Activated CD4-positive, alpha-beta T cell treated with anti-CD3 and anti-CD28 coated beads for 1 hour (primary cell): ENCODE measurements around the gene RAD51.

ENCODE experiments used
- DNase-seq: peaks from one replicate; pipeline ENCODE4 v3.0.0-alpha.2; 2020

The RAD51 gene

DNA sequence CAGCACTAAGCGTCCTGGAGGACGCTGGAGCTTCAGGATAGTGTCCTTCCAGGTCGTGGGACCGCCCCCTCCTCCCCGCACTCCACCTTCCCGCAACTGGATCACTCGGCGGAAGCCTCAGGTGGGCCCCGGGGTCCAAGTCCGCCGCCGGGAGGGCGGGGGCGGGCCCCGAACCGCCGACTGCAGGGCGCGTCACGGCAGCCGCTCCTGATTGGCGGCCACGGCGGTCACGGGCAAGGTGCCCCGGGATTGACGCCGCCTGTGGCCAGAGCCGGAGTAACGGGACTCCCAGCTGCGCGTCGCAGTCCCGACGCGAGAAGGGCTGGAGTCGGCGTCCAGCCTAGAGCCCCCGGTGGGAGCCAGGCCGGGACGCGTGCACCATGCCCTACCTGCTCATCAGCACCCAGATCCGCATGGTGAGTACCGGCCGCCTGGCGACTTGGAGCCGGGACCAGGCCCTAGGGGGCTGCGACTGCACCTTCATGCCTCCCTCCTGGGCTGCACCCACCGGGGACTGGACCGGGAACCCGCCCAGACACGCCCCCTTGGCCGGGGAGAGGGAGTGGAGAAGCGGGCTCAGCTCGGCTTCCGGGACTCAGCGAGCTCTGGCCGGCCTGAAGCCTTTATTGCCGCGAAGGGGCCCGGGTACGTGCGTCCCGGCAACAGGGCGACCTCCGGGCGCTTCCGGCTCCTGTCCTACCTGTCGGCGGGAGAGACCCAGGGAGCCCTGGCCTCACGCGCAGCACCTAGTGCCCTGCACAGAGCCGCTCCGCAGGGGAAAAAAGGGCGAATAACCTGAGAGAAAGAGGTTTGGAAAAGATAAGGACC, 69.0 kb downstream of the RAD51 start, which contains the start of gene GCHFR:
Gene GCHFR, plus strand, starts transcription at position 268 of the 828 bp plus-strand sequence. Its CDS starts 113 bp downstream, at position 381.
- peak; percentile 42 for DNase-seq

DNA sequence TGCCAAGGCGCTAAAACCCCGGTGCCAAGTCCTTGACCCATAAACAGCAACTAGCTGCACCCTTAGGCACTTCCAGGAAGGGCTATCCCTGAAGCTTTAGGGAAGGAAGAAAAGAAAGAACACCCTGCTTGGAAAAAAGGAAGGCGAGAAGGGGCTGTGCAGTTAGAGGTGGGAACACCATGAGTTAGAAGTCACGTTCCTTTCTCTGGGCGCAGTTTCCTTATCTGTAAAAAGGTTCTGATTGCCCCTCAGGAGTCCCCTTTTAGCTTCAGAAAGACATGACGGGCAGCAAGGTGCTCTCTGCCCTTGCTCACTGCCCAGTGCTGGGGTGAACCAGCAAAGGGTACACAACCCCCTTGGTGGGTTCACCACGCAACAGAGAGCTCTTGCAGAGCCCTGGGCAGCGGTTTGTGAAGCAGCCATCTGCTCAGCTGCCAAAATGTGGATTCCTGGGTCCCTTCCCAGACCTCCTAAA, 69.7 kb downstream of the RAD51 start:
- DNase-seq, result no peak

DNA sequence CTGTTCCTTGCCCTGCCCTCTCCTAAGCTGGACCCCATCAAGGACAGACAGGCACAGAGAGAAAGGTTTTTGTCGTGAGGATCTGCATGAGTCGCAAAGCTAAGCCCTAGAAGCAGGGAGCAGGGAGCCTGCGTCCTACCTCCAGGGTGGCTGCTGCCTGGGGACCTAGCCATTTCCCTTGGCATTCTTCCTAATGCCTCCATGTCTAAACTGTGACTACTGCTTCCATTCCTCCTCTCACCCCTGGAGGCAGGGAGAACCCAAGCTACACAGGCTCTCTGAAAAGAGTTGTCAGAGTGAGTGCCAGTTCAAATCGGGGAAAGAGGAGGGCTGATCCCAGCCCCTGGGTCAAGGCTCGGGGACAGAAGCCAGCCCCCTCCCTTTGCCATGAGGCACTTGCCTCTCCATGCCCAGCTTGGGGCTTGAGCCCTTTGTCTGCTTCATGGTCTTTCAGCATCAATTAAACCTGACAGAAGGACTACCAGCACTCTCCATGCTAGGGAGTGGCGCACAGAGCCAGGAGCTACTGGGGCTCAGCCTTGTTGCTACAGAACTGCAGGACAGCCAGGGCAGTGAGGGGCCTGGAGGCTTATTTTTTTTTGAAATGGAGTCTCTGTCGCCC, 71.3 kb downstream of the RAD51 start:
- DNase-seq, result no peak

DNA sequence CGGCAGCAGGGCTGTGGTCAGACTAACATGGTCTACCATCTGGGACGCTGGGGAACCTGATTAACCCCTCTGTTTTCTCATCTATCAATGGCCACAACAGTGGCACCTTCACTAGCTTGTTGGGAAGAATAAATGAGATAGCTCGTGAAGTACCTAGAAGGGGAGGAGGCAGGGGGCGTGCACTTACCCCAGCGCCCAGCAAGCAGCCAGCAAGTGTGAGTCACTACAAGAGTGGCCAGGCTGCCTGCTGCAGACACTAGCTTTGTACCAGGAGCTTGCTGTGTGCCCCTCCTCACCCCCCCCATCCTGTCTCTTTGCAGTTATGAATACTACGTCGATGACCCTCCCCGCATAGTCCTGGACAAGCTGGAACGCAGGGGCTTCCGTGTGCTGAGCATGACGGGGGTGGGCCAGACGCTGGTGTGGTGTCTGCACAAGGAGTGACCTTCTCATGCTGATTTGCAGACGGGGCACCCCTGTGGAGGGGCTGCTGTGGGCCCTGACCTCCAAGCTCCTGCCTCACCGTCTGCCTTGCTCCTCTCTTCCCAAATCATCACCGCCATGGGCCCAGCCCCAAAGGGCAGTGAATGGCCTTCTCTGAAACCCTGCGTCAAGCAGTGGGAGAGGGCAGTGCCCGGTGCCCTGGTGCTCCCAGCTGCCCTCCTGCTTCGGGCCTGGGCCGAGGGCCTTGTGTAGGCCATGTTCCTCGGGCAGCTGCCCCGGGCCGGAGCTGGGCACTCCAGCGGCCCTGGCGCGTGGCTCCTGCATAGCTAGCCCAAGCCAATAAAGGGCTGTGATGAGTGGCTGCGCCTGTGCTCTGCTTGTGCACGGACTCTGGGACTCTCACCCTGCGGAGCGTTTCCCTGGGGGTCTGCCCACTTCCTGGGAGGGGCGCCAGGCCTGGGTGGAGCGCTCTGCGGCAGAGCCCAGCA, 72.2 kb downstream of the RAD51 start:
- no peak for DNase-seq

DNA sequence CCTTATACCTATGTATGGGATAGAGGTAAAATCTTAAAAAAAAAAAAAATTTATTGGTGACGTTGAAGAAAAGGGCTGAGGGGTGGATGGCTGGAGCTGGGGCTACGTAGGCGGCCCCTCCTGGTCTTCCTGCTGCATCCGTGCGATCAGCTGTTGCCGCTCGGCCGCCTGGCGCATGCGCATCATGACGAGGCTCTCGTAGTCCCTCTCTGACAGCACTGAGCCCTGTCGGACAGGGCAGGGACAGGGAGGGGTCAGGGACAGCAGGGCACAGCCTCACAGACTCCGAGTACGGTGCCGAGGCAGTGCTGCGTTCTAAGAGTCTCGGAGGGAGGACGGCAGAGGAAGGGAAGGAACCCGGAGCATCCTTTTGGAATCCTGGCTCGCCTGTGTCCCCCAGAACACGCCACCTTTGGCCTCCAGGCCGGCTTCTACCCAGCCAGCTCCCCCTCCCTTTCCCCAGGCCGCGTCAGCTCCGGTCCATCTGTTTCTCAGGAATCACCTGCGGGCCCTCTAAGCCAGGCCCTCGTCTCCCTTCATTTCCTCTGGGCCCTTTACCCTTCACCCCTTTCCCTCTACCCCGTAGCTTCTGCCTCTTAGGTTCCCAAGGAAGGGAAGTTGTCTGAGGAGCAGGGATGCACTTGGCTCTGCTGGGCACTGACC, 73.0 kb downstream of the RAD51 start:
- no peak for DNase-seq

DNA sequence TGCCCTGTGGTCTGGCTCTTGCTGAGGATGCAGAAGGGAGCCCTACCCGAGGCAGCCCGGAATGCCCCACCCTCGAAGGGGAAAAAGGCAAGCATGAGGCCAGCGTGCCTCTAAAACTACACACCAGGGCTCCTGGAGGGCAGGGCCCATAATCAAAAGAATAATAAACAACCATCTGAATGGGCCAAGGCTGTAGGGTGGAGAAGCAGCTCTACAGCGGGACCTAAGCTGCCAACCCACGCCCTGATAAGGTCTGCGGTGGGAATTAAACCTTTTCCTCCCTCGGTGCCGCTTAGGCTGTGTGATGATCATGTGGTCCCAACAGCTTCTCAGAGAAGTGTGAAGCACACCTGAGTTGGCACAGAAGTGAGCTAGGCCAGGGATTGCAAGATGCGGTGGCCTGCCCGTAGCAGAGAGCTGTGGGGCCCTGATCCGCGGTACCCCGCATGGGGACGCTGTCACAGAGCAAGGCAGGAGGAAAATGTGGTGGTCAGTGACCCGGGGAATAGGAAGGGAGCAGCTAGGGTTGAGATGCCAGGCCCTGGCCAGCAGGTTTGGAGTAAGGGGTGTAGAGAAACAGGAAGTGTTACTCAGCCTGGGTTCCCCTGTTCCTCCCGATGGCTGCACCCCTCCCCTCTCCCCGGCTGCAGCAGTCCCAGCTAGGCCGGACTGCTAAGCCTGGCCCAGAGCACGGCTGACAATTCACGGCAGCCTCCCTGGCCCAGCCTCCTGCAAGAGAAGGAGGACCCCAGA, 73.7 kb downstream of the RAD51 start:
- DNase-seq, result no peak

DNA sequence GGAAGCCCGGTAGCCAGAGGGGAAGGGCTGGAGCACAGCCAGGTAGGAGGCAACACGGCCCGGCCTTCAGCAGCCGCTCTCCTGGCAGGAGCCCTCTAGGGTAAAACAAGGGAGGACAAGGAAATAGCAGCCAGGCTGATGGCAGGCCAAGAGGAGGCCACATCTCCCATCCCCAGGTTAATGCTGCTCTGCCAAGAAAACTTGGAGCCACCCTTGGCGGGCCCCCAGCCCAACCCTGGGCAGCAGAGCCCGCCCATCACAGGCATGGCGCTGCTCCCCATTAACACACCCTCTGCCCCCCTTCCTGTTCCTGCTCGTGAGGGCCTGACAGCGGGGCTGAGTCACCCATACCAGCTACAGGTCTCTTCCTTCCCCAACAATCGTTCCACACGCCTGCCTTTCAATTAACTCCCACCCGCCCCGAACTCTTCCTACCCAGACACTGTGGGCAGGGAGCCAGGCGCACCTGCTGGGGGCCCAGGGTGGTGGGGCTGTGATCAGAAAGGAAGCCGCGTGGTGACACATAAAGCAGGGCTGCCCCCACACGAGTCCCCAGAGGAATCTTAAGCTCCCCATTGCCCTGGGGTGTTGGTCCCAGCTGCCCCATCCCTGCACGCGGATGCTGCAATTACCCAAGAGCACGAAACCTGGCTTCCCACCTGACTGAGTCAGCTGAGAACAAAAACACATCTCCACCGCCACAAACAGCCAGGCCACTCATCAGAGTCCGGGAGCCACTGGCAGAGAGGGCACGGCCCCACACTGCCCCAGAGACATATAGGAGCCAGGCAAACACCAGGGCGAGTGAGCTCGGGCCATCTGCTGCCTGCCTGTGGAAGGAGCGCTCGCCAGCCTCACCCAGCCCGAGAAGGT, 74.5 kb downstream of the RAD51 start, which contains the start of gene C15orf62:
Gene C15orf62, plus strand, starts transcription at position 707 of the 873 bp plus-strand sequence. CDS start 516 bp downstream, outside the sequence.
- DNase-seq, result peak; percentile 48

DNA sequence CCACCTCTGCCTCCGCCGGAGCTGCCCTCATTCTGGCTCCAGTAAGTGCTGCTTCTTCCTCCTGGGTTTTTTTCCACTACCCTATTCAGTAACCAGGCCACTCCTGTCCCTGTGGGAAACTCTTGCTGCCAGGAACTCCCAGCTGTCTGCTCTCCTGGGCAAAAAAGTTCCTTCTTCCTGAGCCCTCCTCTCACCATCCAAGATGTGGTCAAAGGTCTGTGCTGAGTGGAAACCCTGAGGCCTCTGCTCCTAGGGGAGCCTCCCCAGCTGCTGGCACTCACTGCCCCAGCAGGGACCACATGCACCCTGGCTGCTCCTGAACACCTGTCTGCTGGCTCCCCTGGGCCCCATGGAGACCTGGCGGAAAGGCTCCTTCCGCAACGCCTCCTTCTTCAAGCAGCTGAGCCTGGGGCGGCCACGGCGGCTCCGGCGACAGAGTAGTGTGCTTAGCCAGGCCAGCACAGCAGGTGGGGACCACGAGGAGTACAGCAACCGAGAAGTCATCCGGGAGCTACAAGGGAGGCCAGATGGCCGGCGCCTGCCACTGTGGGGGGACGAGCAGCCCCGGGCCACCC, 75.3 kb downstream of the RAD51 start:
- DNase-seq, result no peak

DNA sequence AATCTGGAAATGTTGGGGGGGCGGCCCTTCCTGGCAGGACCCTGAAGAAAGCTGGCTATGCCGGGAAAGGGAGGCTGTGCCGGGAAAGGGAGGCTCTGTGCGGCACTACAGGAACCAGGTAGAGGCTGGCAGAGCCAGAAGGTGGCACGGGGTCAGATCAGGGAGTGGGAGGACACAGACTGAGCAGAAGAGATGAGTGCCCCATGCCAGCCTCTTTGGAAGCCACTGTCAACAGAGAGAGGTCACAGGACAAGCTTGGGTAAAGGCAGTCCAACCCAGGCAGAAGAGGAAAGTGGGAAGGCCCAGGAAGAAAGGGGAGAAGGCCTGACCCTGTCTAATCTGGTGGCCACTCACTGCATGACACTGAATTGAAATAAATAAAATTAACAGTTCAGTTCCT, 76.3 kb downstream of the RAD51 start:
- no peak for DNase-seq

DNA sequence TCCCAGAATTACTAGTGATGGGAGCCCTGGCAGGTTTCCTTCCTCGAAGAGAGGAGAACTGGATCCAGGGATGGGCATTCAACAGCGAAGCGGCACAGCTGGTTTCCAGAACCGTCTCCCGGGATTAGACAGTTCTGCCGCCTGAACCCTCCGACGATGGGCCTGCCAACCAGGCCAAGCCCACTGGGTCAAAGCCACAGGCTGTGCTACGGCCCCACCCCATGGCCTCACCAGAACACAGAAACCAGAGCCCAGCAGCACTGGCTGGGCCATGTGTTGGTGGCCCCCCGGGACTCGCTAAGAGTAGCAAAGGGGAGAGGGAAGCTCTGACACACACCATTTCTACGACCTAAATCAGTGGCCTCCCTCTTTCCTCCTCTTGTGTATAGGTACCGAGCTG, 77.0 kb downstream of the RAD51 start:
- DNase-seq, result no peak

DNA sequence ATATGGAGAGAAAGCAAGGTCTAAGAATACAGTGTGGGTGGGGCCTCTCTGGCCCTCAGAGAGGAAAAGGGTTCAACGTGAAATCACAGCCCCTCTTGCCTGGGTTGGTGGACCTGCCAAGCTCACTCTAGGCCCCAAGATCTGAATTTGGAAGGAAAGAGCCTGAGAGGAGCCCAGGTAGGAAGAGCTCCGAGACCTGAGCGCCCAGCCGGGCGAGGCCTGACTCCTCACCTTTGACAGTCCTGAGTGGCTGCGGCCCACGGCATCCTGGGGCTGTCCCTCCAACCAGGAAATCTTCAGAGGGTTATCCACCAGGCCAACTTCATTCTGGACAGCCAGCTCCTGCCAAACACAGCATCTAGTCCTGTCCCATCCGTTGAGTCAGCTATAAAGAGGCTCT, 78.5 kb downstream of the RAD51 start:
- no peak for DNase-seq

DNA sequence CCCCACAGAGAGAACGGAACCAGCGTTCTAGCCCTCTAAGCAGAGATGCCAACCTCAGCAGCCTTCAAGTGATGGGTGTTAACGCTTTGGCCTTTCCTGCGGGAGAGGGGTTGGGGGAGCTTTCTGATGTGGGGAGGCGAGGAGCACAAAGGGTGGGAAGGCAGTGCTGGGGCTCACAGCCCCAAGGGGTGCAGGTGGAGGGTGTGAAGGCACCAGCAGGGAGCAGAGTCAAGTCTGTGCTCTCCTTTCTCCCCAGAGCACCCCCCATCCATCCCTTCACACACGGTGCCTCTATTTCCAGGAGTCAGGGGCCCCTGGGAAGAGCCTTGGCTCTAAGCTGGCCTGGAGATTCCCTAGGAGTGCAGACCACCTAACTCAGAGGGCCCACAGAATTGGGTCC, 78.9 kb downstream of the RAD51 start:
- no peak for DNase-seq

DNA sequence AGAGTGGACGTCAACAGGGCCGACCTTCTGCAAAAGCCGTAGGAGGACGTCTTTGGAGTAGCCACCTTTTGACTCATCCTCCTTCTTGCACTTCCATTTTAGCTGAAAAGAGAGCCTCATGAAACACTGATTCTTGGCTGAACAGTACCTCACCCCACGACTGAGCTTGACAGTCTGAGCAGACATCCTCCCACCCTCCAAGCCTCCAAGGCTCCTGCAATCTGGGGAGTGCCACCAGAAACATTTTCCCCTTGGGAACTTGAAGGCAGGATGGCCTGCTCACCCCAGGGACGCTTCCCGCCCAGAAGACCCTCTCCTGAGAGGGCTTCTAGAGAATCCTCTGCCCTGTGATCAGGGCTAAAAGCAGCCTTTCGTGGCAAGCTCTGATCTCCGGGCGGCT, 80.0 kb downstream of the RAD51 start:
- no peak for DNase-seq

DNA sequence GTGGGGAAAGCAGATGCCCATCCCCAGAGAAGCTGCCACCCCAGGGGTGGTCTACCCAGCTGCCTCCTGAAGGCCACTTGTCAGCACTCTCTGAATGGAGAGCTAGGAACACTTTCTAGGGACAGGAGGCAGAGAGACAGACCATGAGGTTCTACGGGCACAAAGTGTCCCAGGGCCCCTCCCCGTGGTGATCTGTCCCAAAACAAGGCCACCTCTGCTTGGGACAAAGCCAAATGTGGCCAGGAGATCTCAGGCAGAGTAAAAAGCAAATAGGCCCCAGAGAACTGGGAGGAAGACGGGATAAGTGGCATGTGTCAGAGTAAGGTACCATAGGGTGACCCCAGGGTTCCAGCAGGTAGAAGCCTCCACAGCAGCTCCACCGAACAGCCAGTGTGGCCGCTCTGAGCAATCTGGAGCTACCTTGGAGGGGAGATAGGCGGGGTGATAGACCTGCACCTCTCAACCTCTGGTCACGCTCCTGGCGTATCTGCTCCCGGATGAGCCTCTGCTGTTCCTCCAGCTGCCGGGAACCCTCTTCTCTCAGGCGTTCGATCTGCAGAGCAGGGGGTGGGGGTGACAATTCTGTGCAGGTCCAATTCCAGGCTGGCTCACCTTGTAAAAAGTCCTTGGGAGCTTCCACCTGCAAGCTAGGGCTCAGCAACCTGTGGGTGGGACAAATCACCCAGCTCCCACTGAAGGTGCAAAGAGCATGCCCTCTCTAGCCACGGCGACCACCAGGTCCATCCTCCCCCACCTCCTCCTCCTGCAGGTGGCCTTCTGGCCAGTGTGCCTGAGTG, 81.0 kb downstream of the RAD51 start:
- no peak for DNase-seq

DNA sequence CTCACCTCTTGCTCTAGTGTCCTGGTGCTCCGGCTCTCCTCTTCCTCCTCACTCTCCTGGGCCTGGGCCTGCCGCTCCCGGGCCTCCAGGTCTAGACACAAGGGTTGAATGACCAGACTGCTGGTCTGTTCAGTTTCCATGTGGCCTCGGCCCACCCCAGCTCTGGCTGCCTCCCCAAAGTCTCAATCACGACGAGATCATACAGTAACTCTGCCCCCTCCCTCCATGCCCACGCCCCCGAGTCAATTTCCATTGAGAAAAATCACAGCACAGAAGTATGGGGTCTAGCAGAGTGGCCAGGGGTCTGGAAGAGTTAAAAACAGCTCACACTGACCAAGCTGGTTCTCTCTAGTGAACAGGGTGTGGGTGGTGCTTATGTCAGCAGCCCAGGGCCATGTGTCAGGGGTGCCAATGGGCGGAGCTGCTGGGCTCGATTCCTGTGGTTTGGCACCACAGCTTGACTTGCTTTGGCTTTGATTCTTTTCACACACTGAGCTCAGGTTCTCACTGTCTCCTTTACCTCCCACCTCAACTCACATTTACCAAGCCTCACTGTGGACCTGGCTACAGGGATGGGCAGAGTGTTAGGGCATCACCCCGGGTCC, 81.7 kb downstream of the RAD51 start:
- no peak for DNase-seq
